K562 (cell line): ENCODE data around the gene ASIC3. TPM values are rescaled to one million over a fixed set of nuclear protein-coding genes. Genes with fewer than 3 reads are reported as not detected.

Source experiments
- CBX1 ChIP-seq: sonication (generic); IDR thresholded peaks from 2 replicates; pipeline ENCODE4 v1.6.1; 2016; ENCODE audit warnings: antibody characterized with exemption, low read depth, mild to moderate bottlenecking
- CCNT2 ChIP-seq: IDR thresholded peaks from 2 replicates; pipeline ENCODE4 v1.6.1; 2011; ENCODE audit warnings: borderline replicate concordance, low read depth, mild to moderate bottlenecking, moderate library complexity, mixed read lengths, low read length; ENCODE audit not compliant: insufficient read length; ENCODE audit errors: extremely low read depth
- E2F6 ChIP-seq, 2 experiments: IDR thresholded peaks; 2 replicates each; pipeline ENCODE4 v1.6.1; 2011; ENCODE audit warnings: borderline replicate concordance in 1 of 2, control low read depth in 1 of 2, low read depth in 1 of 2, low read length in 1 of 2, mild to moderate bottlenecking in 1 of 2, mixed read lengths in 1 of 2, moderate library complexity in 1 of 2; ENCODE audit not compliant: insufficient read depth in 1 of 2, insufficient read length in 1 of 2, poor library complexity in 1 of 2, severe bottlenecking in 1 of 2; ENCODE audit errors: extremely low read depth in 1 of 2
- ELF2 ChIP-seq: fragments of 250-450 bp; sonication (Bioruptor Pico); IDR thresholded peaks from 2 replicates; pipeline ENCODE4 v1.5.0; 2021; ENCODE audit warnings: mild to moderate bottlenecking
- FOXJ3 ChIP-seq: sonication (generic); formaldehyde crosslinking; IDR thresholded peaks from 2 replicates; pipeline ENCODE4 v1.4.0; 2020; ENCODE audit warnings: mild to moderate bottlenecking, missing genetic modification reagents
- GABPB1 ChIP-seq: sonication (generic); formaldehyde crosslinking; IDR thresholded peaks from 2 replicates; pipeline ENCODE4 v1.8.0; 2022; ENCODE audit warnings: mild to moderate bottlenecking, missing genetic modification reagents
- JUNB ChIP-seq: fragments of 450-650 bp; formaldehyde crosslinking; conservative IDR thresholded peaks from 2 replicates; pipeline ENCODE4 v1.4.0; 2020; ENCODE audit warnings: mild to moderate bottlenecking
- KAT2B ChIP-seq: IDR thresholded peaks from one replicate; pipeline ENCODE4 v1.6.1; 2012; ENCODE audit warnings: low read depth, mild to moderate bottlenecking, control low read depth, inconsistent platforms, low read length, moderate library complexity
- LEF1 ChIP-seq: fragments of 450-650 bp; IDR thresholded peaks from 2 replicates; pipeline ENCODE4 v1.6.1; 2016; ENCODE audit warnings: mild to moderate bottlenecking
- MYNN ChIP-seq, 2 experiments: sonication (generic); formaldehyde crosslinking in 1 of 2; IDR thresholded peaks; 2 replicates each; pipeline versions ENCODE4 v1.5.0 to v1.6.1; 2016 to 2020; ENCODE audit warnings: antibody characterized with exemption in 1 of 2, missing genetic modification reagents in 1 of 2
- NEUROD1 ChIP-seq: fragments of 150-350 bp; IDR thresholded peaks from 2 replicates; pipeline ENCODE4 v1.6.1; 2014; ENCODE audit warnings: borderline replicate concordance, low read length, low read depth; ENCODE audit not compliant: partially characterized antibody
- NFIC ChIP-seq: fragments of 450-650 bp; IDR thresholded peaks from 2 replicates; pipeline ENCODE4 v1.6.1; 2017; ENCODE audit warnings: mild to moderate bottlenecking, inconsistent platforms
- OTX1 ChIP-seq: fragments of 450-650 bp; formaldehyde crosslinking; IDR thresholded peaks from 2 replicates; pipeline ENCODE4 v1.4.0; 2022; ENCODE audit warnings: mild to moderate bottlenecking
- PHB2 ChIP-seq: fragments of 450-650 bp; IDR thresholded peaks from 2 replicates; pipeline ENCODE4 v1.6.1; 2017; ENCODE audit warnings: low read depth
- PHTF2 ChIP-seq: fragments of 250-450 bp; sonication (Bioruptor Pico); IDR thresholded peaks from 2 replicates; pipeline ENCODE4 v1.5.0; 2021; ENCODE audit warnings: mild to moderate bottlenecking
- STAT6 ChIP-seq: sonication (generic); formaldehyde crosslinking; IDR thresholded peaks from 2 replicates; pipeline ENCODE4 v1.8.1; 2023; ENCODE audit warnings: mild to moderate bottlenecking, missing genetic modification reagents
- TAF7 ChIP-seq: fragments of 450-650 bp; IDR thresholded peaks from 2 replicates; pipeline ENCODE4 v1.6.1; 2016; ENCODE audit warnings: missing genetic modification characterization, missing compliant biosample characterization
- TCF7L2 ChIP-seq: fragments of 150-350 bp; IDR thresholded peaks from 2 replicates; pipeline ENCODE4 v1.6.1; 2016; ENCODE audit warnings: low read depth, mild to moderate bottlenecking, low read length, moderate library complexity
- THRA ChIP-seq: fragments of 450-650 bp; IDR thresholded peaks from 2 replicates; pipeline ENCODE4 v1.6.1; 2017; ENCODE audit warnings: mild to moderate bottlenecking, moderate library complexity
- ZBTB9 ChIP-seq: fragments of 450-650 bp; formaldehyde crosslinking; IDR thresholded peaks from 2 replicates; pipeline ENCODE4 v1.4.0; 2020; ENCODE audit warnings: mild to moderate bottlenecking, moderate library complexity
- ZNF253 ChIP-seq: fragments of 250-450 bp; sonication (Bioruptor Pico); conservative IDR thresholded peaks from 2 replicates; pipeline ENCODE4 v1.6.1; 2021; ENCODE audit warnings: mild to moderate bottlenecking
- ZNF324 ChIP-seq: fragments of 250-450 bp; sonication (Bioruptor Pico); IDR thresholded peaks from 2 replicates; pipeline ENCODE4 v1.4.0; 2020; ENCODE audit warnings: mild to moderate bottlenecking
- ZNF384 ChIP-seq: IDR thresholded peaks from 2 replicates; pipeline ENCODE4 v1.6.1; 2012; ENCODE audit warnings: low read depth, low read length, improper control_type of control experiment
- polyA plus RNA-seq, 8 experiments: library from polyadenylated mRNA; depleted of rRNA in 4 of 8; stranded (reverse) in 5 of 8; unstranded in 3 of 8; fragments of >200 nt; fragmentation: Nextera tagmentation in 2 of 8; fragmentation: Illumina TruSeq in 1 of 8; extraction: Ambion mirVana in 2 of 8; extraction: Trizol in 1 of 8; gene quantifications; 2 replicates each; pipeline versions ENCODE4 v1.2.1 to v1.2.3, GENCODE V29; 2011 to 2014; ENCODE audit warnings: inconsistent platforms in 1 of 8, missing spikeins in 1 of 8
- total RNA-seq, 7 experiments: library from RNA; depleted of rRNA in 6 of 7; stranded (reverse); fragments of >200 nt in 6 of 7; fragmentation: Illumina TruSeq in 2 of 7; extraction: Trizol in 2 of 7; gene quantifications; 2 replicates each; pipeline versions ENCODE4 v1.2.1 to v1.2.3, GENCODE V29; 2011 to 2021; ENCODE audit warnings: low replicate concordance in 1 of 7

Gene ASIC3
- total and polyA plus RNA-seq, 9 of the 15 experiments (the other 6 are each of a cell fraction or from before 2014, with no cell fraction given), result 0.11 to 5.0 (median 0.87) TPM

GRCh38 chr7:151009327-151010036 is 38.8 kb upstream of the ASIC3 start (continued):
- TF ChIP-seq STAT6 (CRISPR knock-in tag) (no peak), GABPB1 (no peak), OTX1 (CRISPR knock-in tag) (no peak), ZNF324 (CRISPR knock-in tag) (no peak), MYNN (IDR thresholded peaks at IDR 0.05) (peak; percentile 79), MYNN (CRISPR knock-in tag; IDR thresholded peaks at IDR 0.05) (no peak), TCF7L2 (no peak), CBX1 (peak; percentile 52; the same call in 1 of the 2 replicates), NFIC (peak; percentile 24; the same call in 1 of the 2 replicates), PHTF2 (CRISPR knock-in tag) (no peak), KAT2B (no peak), TAF7 (tag) (0 out of 2 replicates have a peak, but pooled peaks have one; percentile 36), E2F6 (IDR thresholded peaks at IDR 0.05; ENCODE audit: borderline replicate concordance in 1 of 2, extremely low read depth in 1 of 2, insufficient read depth in 1 of 2, insufficient read length in 1 of 2, low read depth in 1 of 2, low read length in 1 of 2, poor library complexity in 1 of 2, severe bottlenecking in 1 of 2) (peak in 1 of 2 experiments; percentile 14), CCNT2 (peak; percentile 31), JUNB (CRISPR knock-in tag) (no peak), PHB2 (no peak), ELF2 (CRISPR knock-in tag) (peak; percentile 25; the same call in 1 of the 2 replicates), NEUROD1 (no peak), ZNF384 (no peak), ZBTB9 (CRISPR knock-in tag) (no peak), ZNF253 (CRISPR knock-in tag) (no peak), LEF1 (no peak), THRA (no peak), FOXJ3 (CRISPR knock-in tag) (no peak)
